NCI-H187 (cell line): ENCODE measurements around the gene VWA3B.
"Not testable (repeated sequence)": the region's sequence is repeated elsewhere in the genome, so short reads cannot be mapped to it uniquely, and the experiment has no call there.

Experiments used
- DNase-seq, 2 experiments: peaks; one replicate each; lab custom pipeline; 2025; lab: John Stamatoyannopoulos, UW

Gene VWA3B

GRCh38 chr2:98130073-98130472 lies 43.1 kb downstream of the VWA3B start:
- DNase-seq: not testable (repeated sequence)

DNA sequence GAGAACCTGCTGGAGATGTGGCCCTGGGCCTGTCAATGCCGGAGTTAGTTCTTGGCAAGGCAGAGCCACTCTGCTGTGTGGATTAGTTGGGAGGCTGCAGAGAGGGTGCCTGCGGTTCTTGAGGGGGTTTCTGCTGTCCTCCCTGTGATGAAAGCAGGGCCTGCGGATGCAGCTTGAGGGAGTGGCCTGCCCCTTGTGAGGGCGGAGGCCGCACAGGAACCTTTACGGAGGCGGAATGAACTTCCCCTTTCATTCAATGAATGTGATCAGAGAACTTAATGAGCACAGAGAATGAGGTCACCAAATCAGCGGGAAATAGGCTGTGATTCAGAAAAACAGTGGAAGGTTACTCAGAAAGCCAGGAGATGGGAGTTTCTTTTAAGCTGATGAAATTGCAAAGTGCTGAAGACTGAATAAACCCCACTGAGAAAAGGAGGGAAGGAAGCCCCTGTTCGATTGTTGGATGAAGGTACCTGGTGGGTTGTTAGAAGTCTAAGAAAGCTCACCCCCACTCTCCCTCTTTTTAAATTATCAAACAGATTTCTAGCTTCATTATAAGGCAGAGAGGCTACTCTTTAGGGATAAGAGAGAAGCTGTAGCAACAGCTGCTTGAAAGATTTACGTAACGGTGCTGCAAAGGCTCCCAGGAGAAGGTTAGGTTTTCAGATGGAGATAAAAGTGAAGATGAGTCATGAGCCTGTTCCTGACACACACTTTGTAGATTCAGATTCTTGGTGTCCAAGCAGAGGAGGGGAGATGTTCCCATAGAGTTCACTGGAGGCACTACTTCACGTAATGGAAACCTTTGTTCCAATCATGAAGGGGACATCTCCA lies 47.4 kb downstream of the VWA3B start:
- DNase-seq: no peak

DNA sequence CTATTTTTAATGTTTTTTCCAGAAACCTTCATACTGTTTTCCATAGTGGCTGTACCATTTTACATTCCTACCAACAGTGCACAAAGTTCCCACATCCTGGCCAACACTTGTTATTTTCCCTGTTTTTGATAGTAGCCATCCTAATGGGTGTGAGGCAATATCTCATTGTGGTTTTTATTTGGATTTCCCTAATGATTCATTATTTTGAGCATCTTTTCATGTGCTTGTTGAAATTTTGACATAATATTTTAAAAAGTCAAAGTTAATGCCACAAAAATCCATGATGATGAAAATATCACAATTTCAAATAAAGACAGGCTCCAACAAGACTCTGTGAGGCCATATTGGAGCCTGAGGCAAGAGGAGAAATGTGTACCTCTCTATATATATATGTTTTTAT lies 50.2 kb downstream of the VWA3B start:
- no peak for DNase-seq

DNA sequence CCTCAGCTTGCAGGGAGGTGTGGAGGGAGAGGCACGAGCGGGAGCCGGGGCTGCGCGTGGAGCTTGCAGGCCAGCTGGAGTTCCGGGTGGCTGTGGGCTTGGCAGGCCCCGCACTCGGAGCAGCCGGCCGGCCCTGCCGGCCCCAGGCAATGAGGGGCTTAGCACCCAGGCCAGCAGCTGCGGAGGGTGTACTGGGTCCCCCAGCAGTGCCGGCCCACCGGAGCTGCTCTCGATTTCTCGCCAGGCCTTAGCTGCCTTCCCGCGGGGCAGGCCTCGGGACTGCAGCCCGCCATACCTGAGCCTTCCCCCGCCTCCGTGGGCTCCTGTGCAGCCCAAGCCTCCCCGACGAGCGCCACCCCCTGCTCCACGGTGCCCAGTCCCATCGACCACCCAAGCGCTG lies 52.0 kb downstream of the VWA3B start:
- DNase-seq: not testable (repeated sequence)

DNA sequence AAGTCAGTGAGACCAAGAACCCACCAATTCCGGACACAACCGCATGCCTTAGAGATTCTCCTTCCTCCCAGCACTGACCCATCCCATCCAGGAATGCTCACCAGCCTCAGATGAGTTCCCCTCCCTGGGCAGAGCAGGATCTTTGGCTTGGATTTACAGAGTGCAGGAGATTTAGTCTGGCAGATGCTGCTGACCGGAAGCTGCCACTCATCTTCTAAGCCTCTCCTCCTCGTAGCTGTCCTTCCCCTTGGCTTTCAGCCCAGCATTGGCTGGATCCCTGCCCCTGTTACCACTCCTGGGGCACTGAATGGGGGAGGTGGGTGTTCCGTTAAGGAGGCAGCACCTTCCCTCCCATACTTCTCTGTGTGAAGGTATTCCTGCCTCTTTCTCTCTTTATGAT lies 53.2 kb downstream of the VWA3B start:
- DNase-seq: no peak

DNA sequence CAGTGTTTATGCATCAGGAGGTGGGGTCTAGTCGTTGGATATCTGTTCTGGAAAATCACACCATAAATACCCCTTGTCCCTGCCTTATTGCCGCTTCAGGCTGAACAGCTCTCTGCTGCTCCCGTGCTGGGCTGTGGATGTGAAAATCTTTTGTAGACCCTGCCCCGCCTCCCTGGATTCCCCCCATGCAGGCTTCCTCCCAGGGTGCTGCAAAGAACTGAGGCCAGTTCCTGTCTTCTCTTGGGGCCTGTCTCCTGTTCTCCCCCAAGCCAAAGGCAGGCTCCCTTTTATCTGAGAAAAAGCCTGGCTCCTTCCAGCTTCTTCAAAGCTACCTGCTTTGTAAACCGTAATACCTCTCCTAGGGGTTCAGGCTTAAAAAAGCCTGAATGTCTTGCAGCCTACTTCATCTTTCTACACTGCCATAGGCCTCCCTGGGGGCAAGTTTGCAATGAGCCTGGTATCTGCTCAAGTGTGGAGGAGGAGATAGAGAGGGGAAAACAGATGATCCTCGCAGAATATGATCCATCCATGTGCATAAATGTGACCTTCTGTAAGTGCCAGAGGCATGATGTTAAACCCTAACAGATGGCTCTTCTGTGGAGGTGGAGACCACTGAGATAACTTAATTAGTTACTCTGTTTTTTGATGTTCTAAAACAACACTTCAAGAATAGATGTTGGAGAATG lies 55.3 kb downstream of the VWA3B start:
- DNase-seq: no peak

- DNase-seq: no peak
Measured at GRCh38 chr2:98145070-98145469, 58.1 kb downstream of the VWA3B start.

GRCh38 chr2:98147900-98148299 lies 60.9 kb downstream of the VWA3B start:
- not testable (repeated sequence) for DNase-seq

- no peak for DNase-seq
Measured at GRCh38 chr2:98148595-98149332, 61.8 kb downstream of the VWA3B start.

GRCh38 chr2:98149333-98149697 lies 62.3 kb downstream of the VWA3B start:
- no peak for DNase-seq

DNA sequence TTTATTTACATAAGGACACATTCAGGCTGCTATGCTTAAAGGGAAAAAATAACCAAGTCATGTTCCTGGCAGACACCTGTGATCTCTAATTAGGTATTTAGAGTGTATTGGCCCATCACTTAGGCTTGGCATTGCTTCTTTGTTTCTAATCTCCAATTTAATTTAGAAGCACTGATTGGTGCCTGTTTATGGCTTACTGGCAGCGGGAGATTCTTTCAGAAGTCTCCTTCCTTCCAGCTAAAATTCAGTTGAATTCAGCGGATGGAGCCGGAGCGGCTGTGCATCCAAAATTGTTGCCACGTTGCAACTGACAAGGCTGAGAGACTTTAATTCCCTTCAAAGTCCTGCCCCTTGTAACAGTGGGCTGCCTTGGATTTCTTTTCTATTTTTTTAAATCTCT lies 66.5 kb downstream of the VWA3B start:
- no peak for DNase-seq

DNA sequence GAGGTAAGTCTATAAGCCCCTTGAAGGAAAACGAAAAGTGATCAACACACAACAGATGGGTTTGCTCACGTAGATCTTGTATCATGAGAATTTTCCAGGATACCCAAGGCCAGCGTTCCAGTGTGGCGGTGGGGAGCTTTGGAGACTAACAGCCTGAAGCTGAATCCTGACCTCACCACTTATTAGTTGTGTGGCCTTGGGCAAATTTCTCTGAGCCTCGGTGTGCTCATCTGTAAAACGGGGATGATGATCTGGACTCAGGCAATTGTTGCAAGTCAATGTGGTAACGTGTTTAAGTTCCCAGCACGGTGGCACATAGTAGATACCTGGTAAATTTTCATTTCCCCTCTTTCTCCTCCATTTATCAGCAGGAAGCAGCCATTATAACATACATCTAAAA lies 68.3 kb downstream of the VWA3B start:
- DNase-seq: no peak

- no peak for DNase-seq
Measured at GRCh38 chr2:98155716-98156115, 68.7 kb downstream of the VWA3B start.

GRCh38 chr2:98156304-98156703 lies 69.3 kb downstream of the VWA3B start:
- no peak for DNase-seq

DNA sequence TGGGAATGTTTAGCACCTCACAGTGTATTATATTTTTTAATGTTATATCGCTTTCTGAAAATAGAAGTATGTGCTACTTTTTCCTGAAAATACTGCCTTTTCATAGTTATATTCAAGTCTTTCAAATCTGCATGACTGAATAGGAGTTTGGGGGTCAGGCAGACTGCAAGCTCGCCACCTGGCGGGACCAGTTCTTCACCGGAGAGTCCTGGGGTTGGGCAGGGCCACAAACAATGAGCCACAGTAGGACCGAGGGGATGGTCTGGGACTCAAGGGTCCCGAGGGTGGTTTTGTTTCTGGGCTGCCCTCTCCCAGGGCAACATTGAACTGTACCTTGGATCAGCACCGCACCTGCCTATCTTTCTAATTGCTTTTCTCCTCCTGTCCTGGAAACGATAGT lies 70.6 kb downstream of the VWA3B start:
- no peak for DNase-seq

- DNase-seq: no peak
Measured at GRCh38 chr2:98158305-98158704, 71.3 kb downstream of the VWA3B start.

- no peak for DNase-seq
Measured at GRCh38 chr2:98160554-98160953, 73.6 kb downstream of the VWA3B start.

GRCh38 chr2:98161186-98161585 lies 74.2 kb downstream of the VWA3B start:
- DNase-seq: no peak

GRCh38 chr2:98164256-98164655 lies 77.3 kb downstream of the VWA3B start:
- DNase-seq: no peak

DNA sequence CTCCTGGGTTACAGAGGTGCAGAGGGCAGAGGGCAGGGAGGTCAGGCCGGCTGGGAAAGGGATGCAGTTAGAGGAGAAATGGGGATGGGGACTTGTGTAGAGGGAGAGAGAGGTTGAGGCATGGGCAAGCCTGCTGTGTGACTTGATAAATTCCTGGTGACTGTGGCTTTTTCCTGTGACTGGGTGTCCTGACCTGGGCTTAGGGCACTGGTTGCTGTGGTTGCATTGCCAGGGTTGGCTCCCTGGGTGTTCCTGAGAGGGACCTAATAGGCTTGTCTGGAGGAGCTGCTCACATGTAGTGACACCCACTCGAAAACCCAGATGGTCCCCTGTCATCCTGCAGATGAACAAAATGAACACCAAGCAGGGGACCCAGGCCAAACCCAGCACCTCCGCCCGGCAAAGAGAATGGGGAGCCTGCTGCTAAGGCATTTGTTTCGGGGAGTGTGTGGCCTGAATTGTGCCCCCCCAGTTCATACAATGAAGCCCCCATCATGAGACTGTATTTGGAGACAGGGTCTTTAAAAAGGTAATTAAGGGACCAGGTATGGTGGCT lies 78.6 kb downstream of the VWA3B start:
- no peak for DNase-seq

DNA sequence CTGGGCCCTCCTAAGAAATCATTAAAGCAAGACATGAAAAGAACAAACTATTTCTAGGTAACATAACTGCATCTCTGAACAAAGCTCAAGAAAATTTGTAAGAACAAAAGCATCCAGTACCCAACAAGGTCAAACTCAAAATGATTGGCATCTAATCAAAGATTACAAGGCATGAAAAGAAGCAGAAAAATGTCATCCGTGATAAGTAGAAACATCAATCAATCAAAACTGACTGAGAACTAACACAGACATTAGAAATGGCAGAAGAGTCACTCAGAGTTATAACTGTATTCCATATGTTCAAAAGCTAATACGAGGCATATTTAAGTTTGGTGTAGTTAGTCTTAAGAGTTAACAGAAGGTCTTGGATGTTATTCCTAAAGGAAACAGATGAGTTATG lies 80.9 kb downstream of the VWA3B start:
- no peak for DNase-seq

GRCh38 chr2:98170076-98170475 lies 83.1 kb downstream of the VWA3B start:
- no peak for DNase-seq
